ENCODE measurements around the gene TXNRD2.

The TXNRD2 gene

DNA sequence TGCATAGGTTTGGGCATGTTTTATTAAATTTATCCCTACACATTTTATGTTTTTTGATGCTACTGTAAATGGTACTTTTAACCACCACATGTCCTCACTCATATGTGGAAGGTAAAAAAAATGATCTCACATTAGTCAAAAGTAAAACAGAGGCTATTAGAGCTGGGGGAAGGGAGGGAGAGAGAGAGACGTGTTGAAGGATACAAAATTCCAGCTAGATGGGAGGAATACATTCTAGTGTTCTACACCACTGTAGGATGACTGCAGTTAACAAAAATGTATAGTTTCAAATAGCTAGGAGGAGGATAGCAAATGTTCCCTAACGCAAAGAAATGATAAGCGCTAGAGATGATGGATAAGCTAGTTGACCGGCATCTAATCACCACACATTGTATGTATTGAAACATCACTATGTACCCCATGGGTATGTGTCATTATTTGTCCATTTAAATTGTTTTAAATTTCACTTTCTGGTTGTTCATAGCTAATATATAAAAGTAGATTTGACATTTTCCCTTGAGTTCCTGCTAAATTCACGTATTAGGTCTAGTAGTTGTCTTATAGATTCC is 77.0 kb downstream of the TXNRD2 start:
- no peak for DNase-seq (ENCODE audit: low read depth, low spot score)

DNA sequence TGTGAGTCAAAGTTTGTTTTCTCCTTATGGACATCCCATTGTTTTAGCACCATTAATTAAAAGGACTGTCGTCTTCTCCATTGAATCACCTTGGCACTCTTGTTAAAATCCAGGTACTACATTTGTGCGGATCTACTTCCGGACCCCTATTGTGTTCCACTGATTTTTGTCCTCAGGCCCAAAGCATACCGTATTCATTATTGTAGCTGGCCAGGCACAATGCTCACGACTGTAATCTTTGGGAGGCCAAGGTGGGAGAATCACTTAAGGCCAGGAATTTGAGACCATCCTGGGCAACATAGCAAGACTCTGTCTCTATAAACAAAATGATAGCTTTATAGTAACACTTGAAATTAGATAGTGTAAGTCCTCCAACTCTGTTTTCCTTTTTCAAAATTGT is 78.0 kb downstream of the TXNRD2 start:
- no peak for DNase-seq (ENCODE audit: low read depth, low spot score)

DNA sequence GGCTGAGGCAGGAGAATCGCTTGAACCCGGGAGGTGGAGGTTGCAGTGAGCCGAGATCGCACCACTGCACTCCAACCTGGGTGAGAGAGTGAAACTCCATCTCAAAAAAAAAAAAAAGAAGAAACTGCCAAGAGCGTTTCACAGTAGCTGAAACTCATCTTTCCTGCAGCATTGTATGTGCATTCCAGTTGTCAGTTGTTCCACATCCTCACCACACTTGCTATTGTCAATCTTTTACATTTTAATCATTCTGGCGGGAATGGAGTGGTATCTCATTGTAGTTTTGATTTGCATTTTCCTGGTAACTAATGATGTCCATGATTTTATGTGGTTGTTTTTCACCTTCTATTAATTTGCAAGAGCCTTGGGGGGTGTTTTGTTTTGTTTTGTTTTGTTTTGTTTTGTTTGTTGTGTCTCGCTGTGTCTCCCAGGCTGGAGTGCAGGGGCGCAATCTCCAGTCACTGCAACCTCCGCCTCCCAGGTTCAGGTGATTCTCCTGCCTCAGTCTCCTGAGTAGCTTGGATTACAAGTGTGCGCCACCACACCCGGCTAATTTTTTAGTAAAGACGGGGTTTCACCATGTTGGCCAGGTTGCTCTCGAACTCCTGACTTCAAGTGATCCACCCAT is 78.9 kb downstream of the TXNRD2 start:
- DNase-seq (ENCODE audit: low read depth, low spot score): no peak

DNA sequence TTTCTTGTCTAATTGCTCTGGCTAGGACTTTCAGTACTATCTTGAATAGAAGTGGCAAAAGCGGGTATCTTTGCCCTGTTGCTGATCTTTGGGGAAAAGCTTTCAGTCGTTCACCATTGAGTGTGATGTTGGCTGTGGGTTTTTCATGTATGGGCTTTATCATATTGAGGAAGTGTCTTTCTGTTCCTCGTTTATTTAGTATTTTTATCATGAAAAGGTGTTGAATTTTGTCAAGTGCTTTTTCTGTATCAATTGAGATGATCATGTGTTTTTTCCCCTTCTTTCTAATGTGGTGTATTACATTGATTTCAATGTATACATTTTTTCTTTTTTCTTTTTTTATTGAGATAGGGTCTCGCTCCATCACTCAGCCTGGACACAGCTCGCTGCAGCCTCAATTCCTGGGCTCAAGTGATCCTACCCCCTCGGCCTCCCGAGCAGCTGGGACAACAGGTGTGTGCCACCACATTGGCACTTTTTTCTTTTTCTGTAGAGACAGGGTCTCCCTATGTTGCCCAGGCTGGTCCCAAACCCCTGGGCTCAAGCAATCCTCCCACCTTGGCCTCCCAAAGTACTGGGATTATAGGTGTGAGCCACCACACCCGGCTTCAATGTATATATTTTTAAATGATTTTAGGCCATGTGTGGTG is 81.6 kb downstream of the TXNRD2 start:
- DNase-seq (ENCODE audit: low read depth, low spot score): no peak

DNA sequence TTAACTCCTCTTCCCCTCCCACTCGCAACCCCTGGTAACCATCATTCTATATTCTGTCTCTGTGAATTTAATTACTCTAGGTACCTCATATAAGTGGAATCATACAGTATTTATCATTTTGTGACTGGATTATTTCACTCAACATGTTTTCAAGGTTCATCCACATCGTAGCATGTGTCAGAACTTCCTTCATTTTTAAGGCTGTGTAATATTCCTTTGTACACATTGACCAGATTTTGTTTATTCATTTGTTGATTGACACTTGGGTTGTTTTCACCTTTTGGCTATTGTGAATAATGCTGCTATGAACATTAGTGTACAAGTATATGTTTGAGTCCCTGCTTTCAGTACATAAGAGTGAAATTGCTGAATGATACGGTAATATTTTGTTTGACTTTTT is 84.2 kb downstream of the TXNRD2 start:
- DNase-seq (ENCODE audit: low read depth, low spot score): no peak

DNA sequence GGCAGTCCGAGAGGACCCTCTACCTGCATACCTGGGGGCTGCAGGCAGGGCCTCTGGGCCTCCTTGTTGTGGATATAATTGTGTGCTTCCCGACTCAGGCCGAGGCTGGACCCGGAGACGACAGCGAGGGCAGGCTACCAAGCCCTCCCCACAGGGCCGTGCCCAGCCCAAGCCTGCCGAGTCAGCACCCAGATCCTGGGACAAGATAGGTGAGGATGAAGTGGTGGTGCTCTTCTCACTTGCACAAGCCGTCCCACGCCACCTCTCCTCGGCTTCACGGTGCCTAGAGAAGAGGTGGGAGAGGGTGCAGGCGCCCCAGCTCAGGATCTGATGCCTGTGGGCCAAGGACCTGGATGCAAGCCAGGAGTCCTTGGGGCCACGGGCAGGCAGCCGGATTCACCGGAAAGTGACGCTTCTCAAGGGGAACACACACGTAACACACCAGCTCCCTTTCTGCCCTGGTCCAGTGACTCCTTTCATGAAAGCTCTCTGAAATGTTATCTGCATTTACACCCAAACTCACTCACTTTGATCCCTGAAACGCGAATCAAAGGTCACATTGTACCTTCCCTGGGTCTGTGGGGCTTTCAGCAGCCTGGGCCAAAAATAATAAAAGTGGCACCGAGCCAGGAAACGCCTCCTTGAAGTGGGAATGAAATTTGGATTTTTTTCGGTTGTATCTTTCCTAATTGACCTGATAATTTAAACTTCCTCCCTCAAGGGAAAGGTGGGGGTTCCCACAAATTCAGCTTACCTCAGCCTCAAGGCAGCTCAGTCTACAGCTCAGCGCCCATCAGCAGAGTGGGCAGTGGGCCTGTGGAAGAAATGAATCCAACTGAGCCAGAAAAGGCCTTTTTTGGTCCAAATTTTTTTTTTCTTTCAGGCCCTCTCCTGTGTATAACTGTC is 85.9 kb downstream of the TXNRD2 start:
- no peak for DNase-seq (ENCODE audit: low read depth, low spot score)

DNA sequence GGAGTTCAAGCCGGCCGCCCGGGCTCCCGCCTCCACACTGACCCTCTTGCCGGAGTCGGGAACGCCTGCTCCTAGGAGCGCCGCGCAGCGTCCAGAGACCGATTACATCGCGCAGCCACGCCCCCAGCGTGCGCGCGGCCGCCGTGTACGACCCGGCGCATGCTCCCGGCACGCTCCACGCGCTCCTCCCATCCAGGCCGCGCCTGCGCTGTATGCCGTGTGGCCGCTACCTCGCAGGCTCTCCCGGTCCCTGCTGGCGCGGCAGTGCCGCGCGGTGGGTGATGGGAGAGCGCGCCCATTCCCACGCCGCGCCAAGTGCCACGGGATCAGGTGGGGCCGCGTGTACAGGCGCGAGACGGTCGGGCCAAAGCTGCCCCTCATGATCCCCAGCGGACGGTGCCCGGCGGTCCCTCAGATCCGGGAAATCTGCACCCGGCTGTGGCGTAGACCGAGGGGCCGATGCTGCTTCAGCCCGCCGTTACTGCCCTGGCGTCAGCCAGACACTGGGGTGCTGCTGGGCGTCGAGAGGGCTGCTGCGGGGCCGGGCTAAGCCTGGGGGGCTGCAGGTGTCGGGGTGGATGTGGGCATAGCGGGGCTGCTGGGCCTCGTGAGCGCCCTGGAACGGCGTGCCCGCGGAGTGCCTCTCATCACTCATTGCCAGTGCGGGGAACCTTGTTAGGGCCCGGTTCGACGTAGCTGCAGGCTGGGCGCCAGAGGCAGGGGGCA is 86.7 kb downstream of the TXNRD2 start, which contains the start of the genes GNB1L and RTL10:
Gene GNB1L, minus strand, starts transcription at position 97 of the 726 bp plus-strand sequence. CDS start 33,519 bp downstream, outside the sequence.
Gene RTL10, minus strand, starts transcription at position 97 of the 726 bp plus-strand sequence. CDS start 2,613 bp downstream, outside the sequence.
- DNase-seq (ENCODE audit: low read depth, low spot score): peak; percentile 87

DNA sequence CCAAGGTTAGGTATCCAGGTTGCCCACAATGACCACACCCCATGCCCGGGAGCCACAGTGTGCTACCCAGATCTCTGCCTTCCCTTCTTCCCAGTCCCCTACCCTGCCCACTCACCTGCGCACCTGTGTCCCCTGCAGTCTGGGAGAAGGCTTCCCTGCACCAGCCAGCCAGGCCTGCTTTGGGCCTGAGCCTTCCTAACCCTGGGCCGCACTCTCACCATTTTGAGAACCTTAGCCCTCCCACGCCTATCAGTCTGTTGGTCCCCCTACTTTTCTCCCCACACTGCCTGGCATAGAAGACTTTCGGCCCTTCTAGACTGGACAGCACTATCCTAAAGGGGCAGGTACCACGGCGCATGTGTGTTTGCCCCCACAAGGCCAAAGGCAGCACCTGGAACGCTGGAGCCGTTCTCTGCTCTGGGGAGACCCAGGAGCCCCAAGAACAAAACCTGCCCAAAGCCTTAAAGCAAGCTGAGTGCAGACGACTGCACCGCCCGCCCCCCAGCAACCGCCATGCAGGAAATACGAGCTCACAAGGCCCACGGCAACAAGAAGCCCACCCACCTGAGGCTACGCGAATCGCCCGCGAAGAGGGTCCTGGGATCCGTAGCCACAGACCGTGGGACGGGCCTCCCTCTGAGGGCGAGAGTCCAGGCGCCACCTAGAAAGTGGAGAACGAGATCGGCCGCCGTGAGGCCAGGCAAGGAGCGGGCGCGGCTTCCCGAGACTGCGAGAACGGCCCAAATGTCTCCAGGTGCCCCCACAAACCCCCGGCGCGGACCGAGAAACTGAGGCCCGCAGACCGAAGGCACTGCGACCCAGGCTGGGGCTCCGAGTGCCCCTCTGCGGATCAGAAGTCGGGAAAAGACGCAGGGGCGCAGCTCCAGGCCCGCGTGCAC is 87.5 kb downstream of the TXNRD2 start:
- no peak for DNase-seq (ENCODE audit: low read depth, low spot score)

DNA sequence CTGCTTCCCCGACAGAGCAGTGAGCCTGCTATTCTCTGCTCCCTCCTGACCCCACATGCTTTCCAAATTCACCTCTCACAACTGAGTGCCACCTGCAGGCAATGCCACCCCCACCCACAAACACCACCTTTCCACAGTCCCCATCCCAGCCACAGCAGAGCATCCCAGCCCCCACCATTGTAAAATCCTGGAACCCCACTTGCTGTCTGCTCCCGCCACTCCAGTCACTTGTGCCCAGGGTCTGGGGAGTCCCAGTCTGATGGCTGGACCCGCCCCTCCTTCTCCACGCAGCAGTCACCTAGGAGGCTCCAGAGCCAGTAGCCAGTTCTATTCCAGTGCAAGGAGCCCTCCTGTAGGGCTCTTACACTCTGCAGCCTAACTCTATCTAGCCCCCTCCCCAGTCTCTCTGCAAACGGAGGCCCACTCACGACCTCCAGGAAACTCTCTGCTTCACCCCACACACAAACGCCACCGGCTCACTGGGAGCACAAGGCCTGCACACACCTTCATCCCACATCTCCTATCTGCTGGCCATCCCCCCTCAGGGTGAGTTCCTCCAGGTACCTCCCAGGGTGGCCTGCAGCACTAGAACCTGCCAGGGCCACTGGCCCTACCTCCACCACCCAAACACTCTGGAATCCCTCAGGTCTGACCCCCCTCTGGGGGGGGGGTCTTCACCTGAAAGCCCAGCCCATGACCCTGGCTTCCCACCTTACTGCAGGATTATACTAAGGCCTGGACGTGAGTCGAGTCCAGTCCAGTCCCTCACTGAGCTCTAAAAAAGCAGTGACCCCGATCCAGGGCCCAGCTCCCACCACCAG is 88.3 kb downstream of the TXNRD2 start:
- DNase-seq (ENCODE audit: low read depth, low spot score): no peak

DNA sequence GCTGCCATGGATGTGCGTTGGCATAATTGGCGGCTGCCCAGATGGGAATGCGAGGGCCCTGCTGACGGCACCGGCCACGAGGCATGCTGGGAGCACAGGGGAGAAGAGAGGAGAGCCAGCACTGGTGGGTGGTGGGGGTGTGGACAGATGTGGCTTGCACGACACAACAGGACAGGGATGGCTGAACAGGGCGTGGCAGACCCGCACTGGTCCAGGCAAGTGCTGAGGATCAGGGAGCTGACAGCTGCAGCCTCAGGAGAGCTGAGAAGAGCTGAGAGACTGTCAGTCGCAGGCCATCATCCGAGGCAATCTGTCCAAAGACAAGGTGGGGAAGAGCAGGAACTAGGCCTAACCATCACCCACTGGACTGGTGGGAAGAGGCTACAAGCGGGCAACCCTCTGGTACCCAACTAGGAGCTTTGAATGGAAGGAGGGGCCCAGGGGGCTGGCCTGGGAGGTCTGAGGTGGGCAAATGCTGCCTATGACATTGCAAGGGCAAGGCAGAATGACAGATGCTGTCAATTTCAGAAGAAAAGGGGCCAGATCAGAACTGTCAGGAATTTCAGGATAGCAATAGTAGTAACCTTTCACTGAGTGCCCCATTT is 89.3 kb downstream of the TXNRD2 start:
- no peak for DNase-seq (ENCODE audit: low read depth, low spot score)

DNA sequence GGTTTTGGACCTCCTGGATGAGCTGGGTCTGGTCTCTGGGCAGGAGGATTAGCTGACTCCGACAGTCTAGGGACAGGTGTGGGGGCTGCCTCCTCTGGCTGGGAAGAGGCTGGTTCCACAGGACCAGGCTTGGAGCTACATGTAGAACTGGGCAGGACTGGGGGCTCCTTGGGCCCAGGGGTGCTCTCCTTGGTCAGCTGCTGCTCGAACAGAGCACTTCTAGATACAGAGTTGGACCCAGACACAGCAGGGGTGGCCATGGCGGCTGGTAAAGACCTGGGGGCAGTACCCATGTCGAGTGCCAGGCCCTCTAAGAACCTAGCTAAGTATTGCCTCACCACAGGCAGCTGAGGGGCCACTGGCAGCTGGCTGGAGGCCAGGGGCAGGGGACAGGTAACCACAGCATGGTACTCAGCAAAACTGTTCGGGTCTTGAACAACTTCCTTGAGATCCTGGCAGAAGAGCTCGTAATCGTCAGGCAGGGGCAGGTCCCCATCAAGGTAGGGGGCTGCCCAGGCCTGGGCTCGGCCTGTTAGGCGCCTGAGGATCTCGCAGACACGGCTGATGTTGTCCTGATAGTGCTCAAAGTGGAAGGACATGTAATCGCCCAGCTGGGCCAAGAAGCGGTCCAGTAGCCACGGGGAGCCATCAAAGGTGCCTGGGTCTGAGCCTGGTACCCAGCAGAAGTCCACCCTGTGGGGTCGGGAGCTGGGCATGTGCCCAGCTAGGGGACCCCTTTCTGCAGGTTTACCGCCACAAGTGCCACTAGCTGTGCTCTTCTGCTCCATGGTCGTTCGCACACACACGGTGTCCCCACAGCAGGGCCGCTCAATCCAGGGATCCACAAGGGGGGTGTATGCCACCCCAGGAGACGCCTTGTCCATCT is 90.1 kb downstream of the TXNRD2 start:
- no peak for DNase-seq (ENCODE audit: low read depth, low spot score)

DNA sequence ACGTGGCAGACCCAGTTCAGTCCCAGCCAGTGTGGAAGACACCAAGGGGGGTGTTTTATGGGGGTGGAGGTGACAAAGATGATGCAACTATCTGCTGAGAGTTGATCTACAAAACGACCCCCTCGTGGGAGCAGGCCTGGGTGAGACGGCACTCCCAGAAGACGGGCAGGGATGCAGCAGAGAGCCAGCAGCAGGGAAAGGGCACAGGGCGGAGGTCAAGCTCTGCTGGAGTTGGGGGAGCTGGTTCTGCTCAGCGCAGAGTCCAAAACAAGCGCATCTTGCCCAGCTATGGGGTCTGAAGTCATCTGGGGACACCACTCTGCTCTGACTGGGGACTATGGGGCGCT is 90.9 kb downstream of the TXNRD2 start:
- DNase-seq (ENCODE audit: low read depth, low spot score): no peak

DNA sequence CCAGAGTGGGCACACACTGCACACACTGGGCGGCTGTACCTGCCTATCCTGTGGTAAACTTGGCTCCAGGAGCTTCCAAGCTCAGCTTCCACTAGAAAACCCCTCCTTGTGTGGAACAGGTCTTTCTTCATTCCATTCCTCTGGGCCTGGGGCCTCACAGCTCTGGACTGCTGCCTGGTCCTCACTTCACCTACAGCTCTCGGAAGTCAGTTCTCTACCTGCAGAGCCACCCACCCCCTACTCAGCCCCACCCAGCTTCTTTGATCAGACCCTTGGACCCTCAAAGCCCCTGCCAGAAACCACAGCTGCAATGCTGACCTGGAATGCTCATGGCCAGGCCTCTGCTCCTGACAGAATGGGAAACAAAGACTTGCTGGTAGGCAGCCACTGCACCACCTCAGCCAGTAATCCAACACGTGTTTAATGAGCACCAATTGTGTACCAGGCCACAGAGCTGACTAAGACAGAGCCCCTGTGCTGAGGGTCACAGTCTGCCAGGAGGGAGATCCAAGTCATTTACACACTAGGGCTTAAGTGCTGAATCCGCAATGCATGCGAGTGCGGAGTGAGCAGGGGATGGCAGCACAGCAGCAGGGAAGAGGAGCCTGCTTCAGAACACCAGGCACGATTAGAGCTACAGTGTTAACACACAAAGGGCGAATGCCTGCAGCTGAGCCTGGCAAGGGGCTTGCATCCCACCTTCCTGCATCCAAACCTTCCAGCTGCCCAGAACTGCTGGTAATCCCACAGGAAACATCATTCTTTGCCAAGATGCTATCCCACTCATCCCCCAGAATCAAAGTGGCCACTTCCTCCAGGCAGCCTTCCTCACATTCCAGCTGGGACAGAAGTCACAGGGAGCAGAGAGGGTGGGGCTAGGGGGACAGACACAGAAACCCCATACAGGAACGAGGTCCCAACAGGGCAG is 91.5 kb downstream of the TXNRD2 start:
- DNase-seq (ENCODE audit: low read depth, low spot score): no peak

DNA sequence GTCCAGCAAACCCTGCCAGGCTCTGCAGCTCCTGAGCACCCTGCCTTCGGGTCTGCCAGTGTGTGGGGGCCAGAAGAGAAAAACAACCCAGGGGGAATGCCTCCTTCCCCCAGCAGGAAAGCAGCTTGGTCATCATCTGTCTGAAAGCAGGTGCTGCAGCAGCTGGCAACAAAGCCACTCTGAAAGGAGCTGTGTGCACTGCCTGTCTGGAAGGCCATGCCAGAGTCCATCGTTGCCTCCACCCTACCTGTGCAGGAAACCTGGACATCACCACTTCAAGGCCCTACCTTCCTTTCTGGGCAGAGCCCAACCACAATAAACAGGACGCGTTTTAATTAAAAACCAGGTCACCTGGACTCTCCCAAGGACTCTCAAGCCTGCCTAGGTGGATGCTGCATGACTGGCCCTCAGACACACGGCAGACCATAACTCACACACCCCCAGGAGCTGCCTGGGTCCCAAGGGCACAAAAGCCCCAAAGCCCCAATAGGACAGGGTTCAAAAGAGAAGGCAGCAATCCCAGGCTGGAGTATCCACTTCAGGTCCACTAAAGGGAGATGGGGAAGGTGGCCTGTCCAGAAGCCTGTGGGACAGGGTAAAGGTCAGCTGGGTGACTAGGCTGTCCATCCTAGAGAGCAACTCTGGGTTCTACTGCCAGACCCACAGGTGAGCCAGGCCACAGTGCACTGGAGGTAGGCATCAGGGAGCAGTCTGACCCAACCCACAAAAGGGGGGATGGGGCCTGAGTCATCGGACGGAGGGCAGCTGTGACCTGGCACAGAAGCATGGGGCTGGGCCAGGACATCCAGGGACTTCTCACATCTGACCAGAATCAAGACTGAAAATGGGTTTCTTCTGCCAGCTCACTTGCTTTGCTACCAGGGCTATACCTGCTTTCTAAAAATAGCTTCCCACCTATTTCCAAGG is 93.1 kb downstream of the TXNRD2 start:
- DNase-seq (ENCODE audit: low read depth, low spot score): no peak

DNA sequence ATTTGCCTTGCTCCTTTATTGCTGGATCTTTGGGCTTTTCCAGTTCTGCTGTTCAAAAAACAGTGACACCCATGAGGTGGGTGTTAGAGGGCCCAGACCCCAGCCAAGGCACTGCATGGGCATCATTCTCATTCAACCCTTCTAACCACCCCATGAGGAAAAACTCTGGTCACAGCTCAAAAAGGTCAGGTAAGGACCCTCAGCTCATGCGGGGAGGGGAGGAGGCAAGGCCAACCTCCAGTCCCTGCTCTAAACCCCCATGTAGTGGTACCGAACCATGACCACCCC is 94.3 kb downstream of the TXNRD2 start:
- DNase-seq (ENCODE audit: low read depth, low spot score): no peak
